GM12878 (cell line): ENCODE measurements around the gene RALGPS1.

Experiments used
- BCL11A ChIP-seq: IDR thresholded peaks from 2 replicates; pipeline ENCODE4 v1.6.1; 2011; ENCODE audit warnings: low read depth, low read length
- CBFB ChIP-seq: IDR thresholded peaks from 2 replicates; pipeline ENCODE4 v1.6.1; 2016; ENCODE audit warnings: antibody characterized with exemption, low read depth
- CTCF ChIP-seq, 3 experiments: IDR thresholded peaks in 2 of 3; conservative IDR thresholded peaks in 1 of 3; 2 replicates each; pipeline ENCODE4 v1.5.1; 2011; ENCODE audit warnings: low read depth in 3 of 3, low read length in 3 of 3, mild to moderate bottlenecking in 3 of 3, control low read depth in 2 of 3, moderate library complexity in 2 of 3, inconsistent platforms in 1 of 3, mixed read lengths in 1 of 3; ENCODE audit not compliant: control insufficient read depth in 2 of 3, insufficient read depth in 1 of 3; ENCODE audit errors: extremely low read depth in 1 of 3
- HDAC2 ChIP-seq: fragments of 200-600 bp; sonication (generic); IDR thresholded peaks from 2 replicates; pipeline ENCODE4 v1.6.1; 2017
- POLR2AphosphoS5 ChIP-seq: IDR thresholded peaks from 2 replicates; pipeline ENCODE4 v1.6.1; 2011; ENCODE audit warnings: mild to moderate bottlenecking, low read length, inconsistent platforms

- TF ChIP-seq CTCF (IDR thresholded peaks at IDR 0.05 in 2 of 3, conservative IDR thresholded peaks at IDR 0.05 in 1 of 3; ENCODE audit: control insufficient read depth in 2 of 3, extremely low read depth in 1 of 3, insufficient read depth in 1 of 3, low read depth in 3 of 3, low read length in 3 of 3) = no peak
- no peak for TF ChIP-seq BCL11A
- no peak for TF ChIP-seq HDAC2
- no peak for TF ChIP-seq POLR2AphosphoS5
- no peak for TF ChIP-seq CBFB
Observed at GRCh38 chr9:126879288-126879687, 35.3 kb upstream of the RALGPS1 start.
